Fibroblast of the aortic adventitia (primary cell): ENCODE measurements around the gene NCOR2. TPM values are rescaled to one million over a fixed set of nuclear protein-coding genes. Genes with fewer than 3 reads are reported as not detected.

Source experiments
- DNase-seq: peaks from one replicate; pipeline ENCODE4 v3.0.0-alpha.2; 2010; ENCODE audit warnings: low read depth
- H3K4me3 ChIP-seq: 2 replicates; pipeline ENCODE4 v1.5.1; 2011; ENCODE audit warnings: low read depth, mild to moderate bottlenecking, control low read depth, low read length, moderate library complexity
- total RNA-seq: library from RNA; depleted of rRNA; stranded (reverse); fragments of >200 nt; gene quantifications from 2 replicates; pipeline ENCODE4 v1.2.3, GENCODE V29; 2012; ENCODE audit warnings: low replicate concordance
- TF ChIP-seq, protein P1 (sequence below): IDR thresholded peaks from 2 replicates; pipeline ENCODE4 v1.5.1; 2011; ENCODE audit warnings: mild to moderate bottlenecking, low read length, control low read depth, inconsistent platforms; ENCODE audit not compliant: insufficient read depth

The NCOR2 gene
- total RNA-seq, 1 donor = 58.5 TPM

GRCh38 chr12:124527861-124528561, 39.4 kb downstream of the NCOR2 start:
- TF ChIP-seq, protein P1, sequence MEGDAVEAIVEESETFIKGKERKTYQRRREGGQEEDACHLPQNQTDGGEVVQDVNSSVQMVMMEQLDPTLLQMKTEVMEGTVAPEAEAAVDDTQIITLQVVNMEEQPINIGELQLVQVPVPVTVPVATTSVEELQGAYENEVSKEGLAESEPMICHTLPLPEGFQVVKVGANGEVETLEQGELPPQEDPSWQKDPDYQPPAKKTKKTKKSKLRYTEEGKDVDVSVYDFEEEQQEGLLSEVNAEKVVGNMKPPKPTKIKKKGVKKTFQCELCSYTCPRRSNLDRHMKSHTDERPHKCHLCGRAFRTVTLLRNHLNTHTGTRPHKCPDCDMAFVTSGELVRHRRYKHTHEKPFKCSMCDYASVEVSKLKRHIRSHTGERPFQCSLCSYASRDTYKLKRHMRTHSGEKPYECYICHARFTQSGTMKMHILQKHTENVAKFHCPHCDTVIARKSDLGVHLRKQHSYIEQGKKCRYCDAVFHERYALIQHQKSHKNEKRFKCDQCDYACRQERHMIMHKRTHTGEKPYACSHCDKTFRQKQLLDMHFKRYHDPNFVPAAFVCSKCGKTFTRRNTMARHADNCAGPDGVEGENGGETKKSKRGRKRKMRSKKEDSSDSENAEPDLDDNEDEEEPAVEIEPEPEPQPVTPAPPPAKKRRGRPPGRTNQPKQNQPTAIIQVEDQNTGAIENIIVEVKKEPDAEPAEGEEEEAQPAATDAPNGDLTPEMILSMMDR = no peak
- no peak overlapping the region for H3K4me3 ChIP-seq
- DNase-seq = no peak

- TF ChIP-seq, protein P1 = no peak
These were observed 41.3 kb downstream of the NCOR2 start for GRCh38 chr12:124525927-124526692.

GRCh38 chr12:124525455-124525854, 42.0 kb downstream of the NCOR2 start:
- TF ChIP-seq, protein P1 = no peak
- H3K4me3 ChIP-seq = no peak overlapping the region
- DNase-seq = no peak

More at GRCh38 chr12:124525927-124526692, 41.3 kb downstream of the NCOR2 start:
- DNase-seq = no peak
- H3K4me3 ChIP-seq = no peak overlapping the region

DNA sequence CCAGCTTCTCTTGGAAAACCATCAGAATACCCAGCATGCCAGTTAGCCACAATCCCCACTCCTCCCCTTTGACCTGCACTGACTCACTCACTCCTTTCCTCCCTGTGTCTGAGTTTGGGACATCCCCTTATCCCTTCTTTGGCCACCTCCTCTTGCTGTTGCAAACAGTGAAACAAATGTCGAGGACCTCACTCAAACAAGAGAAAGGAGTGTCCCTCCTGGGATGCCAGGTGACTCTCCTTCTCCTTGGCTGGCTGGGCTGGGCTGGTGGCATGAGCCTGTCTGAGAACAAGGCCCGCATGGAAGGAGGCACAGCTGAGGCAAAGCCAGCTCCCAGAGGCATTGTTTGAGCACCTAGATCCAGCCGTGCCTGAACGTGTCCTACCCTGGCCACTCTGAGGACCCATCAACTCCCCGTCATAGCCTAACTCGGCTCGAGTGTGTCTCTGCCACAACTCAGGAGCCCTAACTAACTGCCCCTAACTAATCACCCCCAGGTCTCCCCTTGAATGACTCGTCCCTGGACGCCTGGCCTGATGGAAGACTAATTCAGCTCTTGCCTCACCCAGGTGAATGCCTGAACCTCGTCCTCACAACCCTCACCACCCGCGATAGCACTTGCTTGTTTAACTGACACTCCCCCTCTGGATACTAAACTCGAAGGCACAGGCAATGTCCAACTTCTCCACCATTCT, 43.0 kb downstream of the NCOR2 start:
- TF ChIP-seq, protein P1 = no peak
- H3K4me3 ChIP-seq = no peak overlapping the region
- DNase-seq = peak; percentile 82

DNA sequence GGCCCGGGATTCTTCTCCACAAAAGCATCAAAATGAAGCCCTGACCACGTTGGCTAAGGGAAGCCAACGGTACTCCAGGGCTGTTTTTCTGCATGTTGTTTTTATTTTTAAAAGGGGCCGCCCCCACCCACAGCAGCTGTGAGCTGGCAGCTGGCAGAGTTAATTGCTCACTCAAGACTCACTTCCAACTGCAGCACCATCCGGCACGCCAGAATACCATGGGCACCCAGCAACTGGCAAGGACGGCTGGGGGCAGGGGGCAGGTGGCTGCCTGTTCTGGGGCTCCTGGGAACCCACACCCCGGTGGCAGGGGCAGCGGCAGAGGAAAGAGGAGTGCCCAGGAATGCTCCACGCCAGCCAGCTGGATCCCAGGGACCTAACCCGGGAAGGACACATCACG, 44.3 kb downstream of the NCOR2 start:
- TF ChIP-seq, protein P1 = no peak
- no peak for DNase-seq
- H3K4me3 ChIP-seq = no peak overlapping the region

- TF ChIP-seq, protein P1 = no peak
- no peak overlapping the region for H3K4me3 ChIP-seq
- DNase-seq = no peak
These were observed 46.5 kb downstream of the NCOR2 start for GRCh38 chr12:124520907-124521306.
